Placental pericyte (primary cell): ENCODE data around the gene CENPQ. TPM values are rescaled to one million over a fixed set of nuclear protein-coding genes. Genes with fewer than 3 reads are reported as not detected.

ENCODE experiments used
- total RNA-seq: library from RNA; depleted of rRNA; stranded (reverse); fragments of >200 nt; gene quantifications from 2 replicates; pipeline ENCODE4 v1.2.3, GENCODE V29; 2012

CENPQ gene
- total RNA-seq: 1.5 and 13.7 TPM in 2 replicates

DNA sequence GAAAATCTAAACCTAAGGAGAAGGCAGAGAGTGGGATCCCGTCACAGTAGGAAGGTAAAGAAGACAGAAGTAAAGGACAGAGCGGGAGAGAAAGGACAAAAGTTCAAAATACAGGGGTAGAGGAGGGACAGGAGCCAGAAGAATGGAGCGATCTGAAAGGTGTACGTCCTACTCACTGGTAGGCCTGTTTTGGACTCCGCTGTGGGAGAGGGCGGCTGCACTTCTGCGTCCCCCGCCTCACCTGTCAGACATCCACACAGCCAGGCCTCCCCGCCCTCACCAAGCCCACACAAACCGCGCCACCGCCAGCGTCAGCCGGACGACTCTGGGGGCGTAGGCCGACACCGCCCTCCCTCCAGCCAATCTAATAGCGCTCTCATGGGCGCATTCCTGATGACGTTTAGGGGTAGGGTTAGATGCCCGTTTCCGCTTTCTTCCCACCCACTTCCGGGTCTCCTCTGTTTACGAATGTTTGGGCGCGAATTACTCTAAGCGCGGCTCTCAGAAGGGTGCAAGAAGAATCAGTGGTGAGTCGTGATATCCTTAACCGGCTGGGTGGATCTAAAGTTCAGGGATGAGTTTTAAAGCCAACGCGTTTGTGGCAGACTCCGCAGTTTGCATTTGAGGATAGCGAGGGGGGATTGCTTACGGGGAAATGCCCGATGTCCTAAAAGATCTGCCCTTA lies at the start of gene CENPQ, which contains the start of gene MMUT:
Gene CENPQ (plus strand): TSS at position 444 of the 685 bp plus-strand sequence. CDS start 6,807 bp downstream, outside the sequence.
Gene MMUT (minus strand): TSS at position 327 of the 685 bp plus-strand sequence. CDS start 3,787 bp downstream, outside the sequence.

DNA sequence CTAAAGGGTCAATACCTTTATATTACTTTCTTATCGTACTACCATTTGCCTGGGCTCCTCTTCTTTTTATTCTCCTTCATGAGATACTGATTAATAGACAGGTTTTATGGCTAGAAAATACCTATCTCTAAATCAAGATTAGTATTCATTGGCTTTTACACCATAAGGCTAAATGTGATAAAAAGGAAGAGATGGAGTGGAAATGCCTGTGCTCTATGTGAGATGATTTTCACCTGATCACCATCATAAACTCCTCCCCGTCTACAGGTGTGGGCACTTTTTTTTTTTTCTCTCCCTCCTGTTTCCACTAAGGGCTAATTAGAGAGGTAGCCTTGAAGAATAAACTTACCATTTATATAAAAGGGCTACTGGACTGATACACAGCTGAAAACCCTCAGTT lies 36.5 kb downstream of the CENPQ start, which contains the start of gene GLYATL3:
Gene GLYATL3 (plus strand): TSS at position 301 of the 400 bp plus-strand sequence. CDS start 12,068 bp downstream, outside the sequence.

Other genes starting within 250 kb of the CENPQ start
- gene MMUT, start 117 bp upstream of the CENPQ start, total RNA-seq: 12.6 and 16.6 TPM in 2 replicates
- gene GLYATL3, start 36.6 kb downstream of the CENPQ start, total RNA-seq: not detected in 2 replicates
- 0.72 and 2.2 TPM in 2 replicates for gene C6orf141, start 87.3 kb downstream of the CENPQ start, total RNA-seq
- not detected in 2 replicates for gene RHAG, start 173.5 kb downstream of the CENPQ start, total RNA-seq